ENCODE results near the gene ALG5.

ALG5 gene

GRCh38 chr13:37023871-37024270, 24.7 kb upstream of the ALG5 start:
- H3K4me3 ChIP-seq (ENCODE audit: low read depth in 1 of 2, low read length in 2 of 2): no peak overlapping the region
- peaks cover 14 to 81% of the 10 kb centered on the region in 2 donors for H3K36me3 ChIP-seq (ENCODE audit: control insufficient read depth in 1 of 2, insufficient read depth in 2 of 2, low read length in 2 of 2)
- H3K4me1 ChIP-seq (ENCODE audit: control insufficient read depth in 1 of 2, insufficient read depth in 2 of 2, low read length in 2 of 2): no peaks in the 10 kb centered on the region
- H3K27ac ChIP-seq (ENCODE audit: low read depth, low read length): no peak overlapping the region
- no peak overlapping the region for H3K9ac ChIP-seq (ENCODE audit: low read depth in 1 of 2, low read length in 2 of 2)
- no peaks in the 10 kb centered on the region for H3K9me3 ChIP-seq (ENCODE audit: control insufficient read depth in 1 of 2, low read length in 2 of 2)
- no peaks in the 10 kb centered on the region for H3K27me3 ChIP-seq (ENCODE audit: control insufficient read depth in 1 of 2, insufficient read depth in 2 of 2, low read length in 2 of 2)

DNA sequence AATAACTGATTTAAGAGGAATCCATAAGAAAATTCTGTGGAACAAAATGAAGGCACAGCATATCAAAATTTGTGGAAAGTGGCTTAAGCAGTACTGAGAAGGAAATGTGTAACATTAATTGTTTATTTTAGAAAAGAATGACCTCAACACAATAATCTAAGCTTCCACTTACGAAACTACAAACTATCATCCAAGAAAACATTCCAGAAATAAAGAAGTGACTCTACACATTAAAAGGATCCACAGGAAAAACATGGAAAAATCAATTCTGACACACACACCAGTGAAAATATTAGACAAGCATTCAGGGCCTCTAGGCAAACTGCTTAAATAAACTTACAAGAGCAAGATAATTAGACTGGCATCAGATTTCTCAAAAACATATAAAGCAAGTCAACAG, 15.5 kb upstream of the ALG5 start:
- Histone ChIP-seq H3K4me1 (ENCODE audit: control insufficient read depth in 1 of 2, insufficient read depth in 2 of 2, low read length in 2 of 2) (peaks cover 0 to 13% of the 10 kb centered on the region in 2 donors), H3K27ac (ENCODE audit: low read depth, low read length) (no peak overlapping the region), H3K36me3 (ENCODE audit: control insufficient read depth in 1 of 2, insufficient read depth in 2 of 2, low read length in 2 of 2) (peaks cover 26 to 57% of the 10 kb centered on the region in 2 donors), H3K9ac (ENCODE audit: low read depth in 1 of 2, low read length in 2 of 2) (no peak overlapping the region), H3K27me3 (ENCODE audit: control insufficient read depth in 1 of 2, insufficient read depth in 2 of 2, low read length in 2 of 2) (no peaks in the 10 kb centered on the region), H3K4me3 (ENCODE audit: low read depth in 1 of 2, low read length in 2 of 2) (no peak overlapping the region), H3K9me3 (ENCODE audit: control insufficient read depth in 1 of 2, low read length in 2 of 2) (no peaks in the 10 kb centered on the region)

GRCh38 chr13:37011788-37012187, 12.6 kb upstream of the ALG5 start:
- H3K9me3 ChIP-seq (ENCODE audit: control insufficient read depth in 1 of 2, low read length in 2 of 2): no peaks in the 10 kb centered on the region
- H3K4me1 ChIP-seq (ENCODE audit: control insufficient read depth in 1 of 2, insufficient read depth in 2 of 2, low read length in 2 of 2): peaks cover 0 to 13% of the 10 kb centered on the region in 2 donors
- no peak overlapping the region for H3K4me3 ChIP-seq (ENCODE audit: low read depth in 1 of 2, low read length in 2 of 2)
- H3K9ac ChIP-seq (ENCODE audit: low read depth in 1 of 2, low read length in 2 of 2): no peak overlapping the region
- H3K27me3 ChIP-seq (ENCODE audit: control insufficient read depth in 1 of 2, insufficient read depth in 2 of 2, low read length in 2 of 2): no peaks in the 10 kb centered on the region
- H3K27ac ChIP-seq (ENCODE audit: low read depth, low read length): no peak overlapping the region
- peaks cover 39 to 67% of the 10 kb centered on the region in 2 donors for H3K36me3 ChIP-seq (ENCODE audit: control insufficient read depth in 1 of 2, insufficient read depth in 2 of 2, low read length in 2 of 2)

DNA sequence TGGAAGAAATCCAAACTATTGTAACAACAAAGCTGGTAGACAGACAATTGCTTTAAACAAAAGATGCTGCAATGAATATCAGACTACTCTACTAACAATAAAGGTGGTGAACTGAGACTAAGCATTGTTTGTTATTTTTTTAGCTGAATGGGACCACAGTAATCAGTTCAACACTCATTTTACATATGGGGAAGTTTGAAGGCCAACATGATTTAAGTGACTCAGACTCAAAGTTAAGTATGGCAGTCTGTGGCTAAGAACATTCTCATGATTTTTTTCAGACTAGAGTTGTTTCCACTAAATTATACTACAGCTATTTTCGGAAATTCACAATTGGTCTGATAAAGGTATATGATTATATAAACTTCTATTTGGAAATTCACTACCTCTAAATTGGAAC, 11.9 kb upstream of the ALG5 start:
- Histone ChIP-seq H3K27me3 (ENCODE audit: control insufficient read depth in 1 of 2, insufficient read depth in 2 of 2, low read length in 2 of 2) (no peaks in the 10 kb centered on the region), H3K4me1 (ENCODE audit: control insufficient read depth in 1 of 2, insufficient read depth in 2 of 2, low read length in 2 of 2) (peaks cover 0 to 13% of the 10 kb centered on the region in 2 donors), H3K36me3 (ENCODE audit: control insufficient read depth in 1 of 2, insufficient read depth in 2 of 2, low read length in 2 of 2) (peaks cover 35 to 67% of the 10 kb centered on the region in 2 donors), H3K9me3 (ENCODE audit: control insufficient read depth in 1 of 2, low read length in 2 of 2) (no peaks in the 10 kb centered on the region), H3K4me3 (ENCODE audit: low read depth in 1 of 2, low read length in 2 of 2) (no peak overlapping the region), H3K27ac (ENCODE audit: low read depth, low read length) (no peak overlapping the region), H3K9ac (ENCODE audit: low read depth in 1 of 2, low read length in 2 of 2) (no peak overlapping the region)

- Histone ChIP-seq H3K9me3 (ENCODE audit: control insufficient read depth in 1 of 2, low read length in 2 of 2) (no peaks in the 10 kb centered on the region), H3K4me3 (ENCODE audit: low read depth in 1 of 2, low read length in 2 of 2) (no peak overlapping the region), H3K4me1 (ENCODE audit: control insufficient read depth in 1 of 2, insufficient read depth in 2 of 2, low read length in 2 of 2) (peaks cover 0 to 13% of the 10 kb centered on the region in 2 donors), H3K27ac (ENCODE audit: low read depth, low read length) (no peak overlapping the region), H3K27me3 (ENCODE audit: control insufficient read depth in 1 of 2, insufficient read depth in 2 of 2, low read length in 2 of 2) (no peaks in the 10 kb centered on the region), H3K9ac (ENCODE audit: low read depth in 1 of 2, low read length in 2 of 2) (no peak overlapping the region), H3K36me3 (ENCODE audit: control insufficient read depth in 1 of 2, insufficient read depth in 2 of 2, low read length in 2 of 2) (peaks cover 35 to 62% of the 10 kb centered on the region in 2 donors)
These were observed 11.3 kb upstream of the ALG5 start for GRCh38 chr13:37010424-37010823.

- no peak overlapping the region for H3K9ac ChIP-seq (ENCODE audit: low read depth in 1 of 2, low read length in 2 of 2)
- H3K36me3 ChIP-seq (ENCODE audit: control insufficient read depth in 1 of 2, insufficient read depth in 2 of 2, low read length in 2 of 2): peaks cover 35 to 63% of the 10 kb centered on the region in 2 donors
- no peaks in the 10 kb centered on the region for H3K9me3 ChIP-seq (ENCODE audit: control insufficient read depth in 1 of 2, low read length in 2 of 2)
- H3K27me3 ChIP-seq (ENCODE audit: control insufficient read depth in 1 of 2, insufficient read depth in 2 of 2, low read length in 2 of 2): no peaks in the 10 kb centered on the region
- H3K4me1 ChIP-seq (ENCODE audit: control insufficient read depth in 1 of 2, insufficient read depth in 2 of 2, low read length in 2 of 2): peaks cover 0 to 13% of the 10 kb centered on the region in 2 donors
- no peak overlapping the region for H3K4me3 ChIP-seq (ENCODE audit: low read depth in 1 of 2, low read length in 2 of 2)
- H3K27ac ChIP-seq (ENCODE audit: low read depth, low read length): no peak overlapping the region
These were observed 10.6 kb upstream of the ALG5 start for GRCh38 chr13:37009692-37010091.

GRCh38 chr13:37001921-37002250, 2.7 kb upstream of the ALG5 start:
- Histone ChIP-seq H3K27ac (ENCODE audit: low read depth, low read length) (no peak overlapping the region), H3K27me3 (ENCODE audit: control insufficient read depth in 1 of 2, insufficient read depth in 2 of 2, low read length in 2 of 2) (no peaks in the 10 kb centered on the region), H3K4me3 (ENCODE audit: low read depth in 1 of 2, low read length in 2 of 2) (peak overlapping the region; percentile 81 to 91), H3K9me3 (ENCODE audit: control insufficient read depth in 1 of 2, low read length in 2 of 2) (no peaks in the 10 kb centered on the region), H3K9ac (ENCODE audit: low read depth in 1 of 2, low read length in 2 of 2) (peak overlapping the region in 1 of 2 donors; percentile 55), H3K4me1 (ENCODE audit: control insufficient read depth in 1 of 2, insufficient read depth in 2 of 2, low read length in 2 of 2) (peaks cover 18 to 19% of the 10 kb centered on the region in 2 donors), H3K36me3 (ENCODE audit: control insufficient read depth in 1 of 2, insufficient read depth in 2 of 2, low read length in 2 of 2) (peaks cover 1 to 25% of the 10 kb centered on the region in 2 donors)

DNA sequence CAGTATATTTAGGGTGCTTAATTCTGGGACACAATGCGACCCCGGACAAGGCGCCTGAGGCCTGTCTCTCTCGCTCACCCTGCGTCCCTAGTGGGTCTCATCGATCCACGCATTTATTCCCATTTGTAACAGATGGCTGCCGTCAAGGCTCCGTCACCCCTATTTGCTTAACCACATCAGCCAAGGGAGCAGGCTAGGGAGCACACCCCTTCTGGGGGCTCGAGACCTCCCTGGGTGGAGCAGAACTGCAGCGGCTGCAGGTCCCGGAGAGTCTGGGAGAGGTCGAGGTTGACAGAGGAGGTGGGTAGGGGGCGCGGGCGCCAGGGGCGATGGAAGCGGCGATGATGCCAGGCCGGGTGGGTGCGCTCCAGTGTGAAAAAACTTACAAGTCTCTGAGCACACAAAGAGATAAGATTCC, 507 bp downstream of the ALG5 start:
- H3K9me3 ChIP-seq (ENCODE audit: control insufficient read depth in 1 of 2, low read length in 2 of 2): no peaks in the 10 kb centered on the region
- peak overlapping the region; percentile 85 to 92 for H3K9ac ChIP-seq (ENCODE audit: low read depth in 1 of 2, low read length in 2 of 2)
- H3K27ac ChIP-seq (ENCODE audit: low read depth, low read length): peak overlapping the region; percentile 51
- no peaks in the 10 kb centered on the region for H3K27me3 ChIP-seq (ENCODE audit: control insufficient read depth in 1 of 2, insufficient read depth in 2 of 2, low read length in 2 of 2)
- peak overlapping the region; percentile 91 to 94 for H3K4me3 ChIP-seq (ENCODE audit: low read depth in 1 of 2, low read length in 2 of 2)
- peaks cover 18 to 19% of the 10 kb centered on the region in 2 donors for H3K4me1 ChIP-seq (ENCODE audit: control insufficient read depth in 1 of 2, insufficient read depth in 2 of 2, low read length in 2 of 2)
- peaks cover 4 to 20% of the 10 kb centered on the region in 2 donors for H3K36me3 ChIP-seq (ENCODE audit: control insufficient read depth in 1 of 2, insufficient read depth in 2 of 2, low read length in 2 of 2)

- H3K9me3 ChIP-seq (ENCODE audit: control insufficient read depth in 1 of 2, low read length in 2 of 2): no peaks in the 10 kb centered on the region
- H3K4me3 ChIP-seq (ENCODE audit: low read depth in 1 of 2, low read length in 2 of 2): peak overlapping the region; percentile 91 to 94
- peaks cover 9 to 22% of the 10 kb centered on the region in 2 donors for H3K36me3 ChIP-seq (ENCODE audit: control insufficient read depth in 1 of 2, insufficient read depth in 2 of 2, low read length in 2 of 2)
- peak overlapping the region; percentile 85 to 92 for H3K9ac ChIP-seq (ENCODE audit: low read depth in 1 of 2, low read length in 2 of 2)
- peaks cover 18 to 19% of the 10 kb centered on the region in 2 donors for H3K4me1 ChIP-seq (ENCODE audit: control insufficient read depth in 1 of 2, insufficient read depth in 2 of 2, low read length in 2 of 2)
- H3K27me3 ChIP-seq (ENCODE audit: control insufficient read depth in 1 of 2, insufficient read depth in 2 of 2, low read length in 2 of 2): no peaks in the 10 kb centered on the region
- no peak overlapping the region for H3K27ac ChIP-seq (ENCODE audit: low read depth, low read length)
These were observed 1.3 kb downstream of the ALG5 start for GRCh38 chr13:36997716-36998427.

DNA sequence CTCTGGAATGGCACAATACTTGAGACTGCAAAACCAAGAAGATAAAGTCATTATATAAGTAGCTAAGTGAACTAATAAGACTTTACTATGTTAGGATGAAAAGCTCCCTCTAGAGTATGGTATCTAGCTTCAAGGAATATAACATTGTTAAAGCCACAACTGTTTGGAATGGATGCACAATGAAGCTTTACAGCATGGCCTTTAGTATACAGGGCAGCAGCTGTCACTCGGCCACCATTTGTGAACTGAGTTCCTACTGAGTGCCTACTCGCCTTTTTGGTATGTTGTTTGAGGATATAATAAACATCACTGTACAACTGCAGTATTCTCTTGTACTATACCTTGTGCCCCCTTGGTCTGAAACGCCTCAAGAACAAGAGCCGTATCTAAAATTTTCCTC, 6.8 kb downstream of the ALG5 start:
- no peaks in the 10 kb centered on the region for H3K27me3 ChIP-seq (ENCODE audit: control insufficient read depth in 1 of 2, insufficient read depth in 2 of 2, low read length in 2 of 2)
- H3K4me3 ChIP-seq (ENCODE audit: low read depth in 1 of 2, low read length in 2 of 2): no peak overlapping the region
- H3K9ac ChIP-seq (ENCODE audit: low read depth in 1 of 2, low read length in 2 of 2): no peak overlapping the region
- H3K4me1 ChIP-seq (ENCODE audit: control insufficient read depth in 1 of 2, insufficient read depth in 2 of 2, low read length in 2 of 2): peaks cover 0 to under 1% of the 10 kb centered on the region in 2 donors
- H3K36me3 ChIP-seq (ENCODE audit: control insufficient read depth in 1 of 2, insufficient read depth in 2 of 2, low read length in 2 of 2): peaks cover 39 to 77% of the 10 kb centered on the region in 2 donors
- H3K27ac ChIP-seq (ENCODE audit: low read depth, low read length): no peak overlapping the region
- no peaks in the 10 kb centered on the region for H3K9me3 ChIP-seq (ENCODE audit: control insufficient read depth in 1 of 2, low read length in 2 of 2)

All from duodenal mucosa (tissue), 2 donors.